ENCODE results near the gene ACTR2.
"Not testable (repeated sequence)": the region's sequence is repeated elsewhere in the genome, so short reads cannot be mapped to it uniquely, and the experiment has no call there.

The ACTR2 gene

GRCh38 chr2:65299246-65299645 is 71.6 kb downstream of the ACTR2 start:
- H3K36me3 Mint-ChIP-seq: no peaks in the 10 kb centered on the region
- ATAC-seq (ENCODE audit: low read depth): no peak
- no peak overlapping the region for H3K27ac Mint-ChIP-seq
- DNase-seq (ENCODE audit: low spot score in 2 of 2): no peak
- H3K4me1 Mint-ChIP-seq: peaks cover 22% of the 10 kb centered on the region
- no peak overlapping the region for H3K4me3 Mint-ChIP-seq
- H3K27me3 Mint-ChIP-seq: peaks cover 21% of the 10 kb centered on the region
- no peaks in the 10 kb centered on the region for H3K9me3 Mint-ChIP-seq

- ATAC-seq (ENCODE audit: low read depth) (no peak), DNase-seq (ENCODE audit: low spot score in 2 of 2) (no peak)
- Mint-ChIP-seq H3K27ac (no peak overlapping the region), H3K4me3 (peak overlapping the region; percentile 11), H3K36me3 (no peaks in the 10 kb centered on the region), H3K27me3 (peaks cover 17% of the 10 kb centered on the region), H3K9me3 (no peaks in the 10 kb centered on the region), H3K4me1 (peaks cover 22% of the 10 kb centered on the region)
Measured at GRCh38 chr2:65300134-65300760, 72.6 kb downstream of the ACTR2 start.

- Mint-ChIP-seq H3K27me3 (peaks cover 16% of the 10 kb centered on the region), H3K27ac (no peak overlapping the region), H3K9me3 (no peaks in the 10 kb centered on the region)
Measured at GRCh38 chr2:65300761-65301711, 73.4 kb downstream of the ACTR2 start.

GRCh38 chr2:65305934-65306333 is 78.3 kb downstream of the ACTR2 start:
- no peak for DNase-seq (ENCODE audit: low spot score in 2 of 2)
- Mint-ChIP-seq H3K9me3 (no peaks in the 10 kb centered on the region), H3K27me3 (peaks cover 16% of the 10 kb centered on the region), H3K36me3 (no peaks in the 10 kb centered on the region), H3K27ac (no peak overlapping the region), H3K4me3 (no peak overlapping the region), H3K4me1 (peaks cover 12% of the 10 kb centered on the region)
- ATAC-seq (ENCODE audit: low read depth): no peak

More at GRCh38 chr2:65300761-65301711, 73.4 kb downstream of the ACTR2 start:
- Mint-ChIP-seq H3K4me3 (peak overlapping the region; percentile 61), H3K4me1 (peaks cover 22% of the 10 kb centered on the region), H3K36me3 (no peaks in the 10 kb centered on the region)
- ATAC-seq (ENCODE audit: low read depth) (peak; percentile 73), DNase-seq (ENCODE audit: low spot score in 2 of 2) (no peak)

- ATAC-seq (ENCODE audit: low read depth) (no peak), DNase-seq (ENCODE audit: low spot score in 2 of 2) (no peak)
Measured at GRCh38 chr2:65309699-65310098, 82.1 kb downstream of the ACTR2 start.

GRCh38 chr2:65311049-65311448 is 83.4 kb downstream of the ACTR2 start:
- no peak for DNase-seq (ENCODE audit: low spot score in 2 of 2)
- H3K27ac Mint-ChIP-seq: no peak overlapping the region
- peaks cover 9% of the 10 kb centered on the region for H3K27me3 Mint-ChIP-seq
- no peaks in the 10 kb centered on the region for H3K9me3 Mint-ChIP-seq
- no peak overlapping the region for H3K4me3 Mint-ChIP-seq
- no peaks in the 10 kb centered on the region for H3K4me1 Mint-ChIP-seq
- no peak for ATAC-seq (ENCODE audit: low read depth)
- H3K36me3 Mint-ChIP-seq: peaks cover 4% of the 10 kb centered on the region

More at GRCh38 chr2:65309699-65310098, 82.1 kb downstream of the ACTR2 start:
- Mint-ChIP-seq H3K27me3 (peaks cover 10% of the 10 kb centered on the region), H3K36me3 (peaks cover 4% of the 10 kb centered on the region), H3K4me3 (no peak overlapping the region), H3K9me3 (no peaks in the 10 kb centered on the region), H3K4me1 (no peaks in the 10 kb centered on the region), H3K27ac (no peak overlapping the region)

GRCh38 chr2:65311596-65311995 is 84.0 kb downstream of the ACTR2 start:
- H3K4me1 Mint-ChIP-seq: no peaks in the 10 kb centered on the region
- no peak overlapping the region for H3K27ac Mint-ChIP-seq
- H3K4me3 Mint-ChIP-seq: no peak overlapping the region
- H3K9me3 Mint-ChIP-seq: no peaks in the 10 kb centered on the region
- peaks cover 4% of the 10 kb centered on the region for H3K36me3 Mint-ChIP-seq
- H3K27me3 Mint-ChIP-seq: peaks cover 12% of the 10 kb centered on the region
- DNase-seq (ENCODE audit: low spot score in 2 of 2) (no peak), ATAC-seq (ENCODE audit: low read depth) (no peak)

- Mint-ChIP-seq H3K9me3 (no peaks in the 10 kb centered on the region), H3K4me3 (no peak overlapping the region), H3K27ac (no peak overlapping the region), H3K4me1 (no peaks in the 10 kb centered on the region), H3K27me3 (peaks cover 19% of the 10 kb centered on the region), H3K36me3 (peaks cover 4% of the 10 kb centered on the region)
- no peak for ATAC-seq (ENCODE audit: low read depth)
- DNase-seq (ENCODE audit: low spot score in 2 of 2): no peak
Measured at GRCh38 chr2:65313126-65313953, 85.7 kb downstream of the ACTR2 start.

GRCh38 chr2:65313954-65314256 is 86.3 kb downstream of the ACTR2 start:
- Mint-ChIP-seq H3K4me3 (no peak overlapping the region), H3K36me3 (peaks cover 4% of the 10 kb centered on the region)
- ATAC-seq (ENCODE audit: low read depth): no peak

GRCh38 chr2:65314801-65315441 is 87.3 kb downstream of the ACTR2 start:
- H3K27me3 Mint-ChIP-seq: peaks cover 23% of the 10 kb centered on the region
- no peak overlapping the region for H3K4me3 Mint-ChIP-seq
- H3K4me1 Mint-ChIP-seq: no peaks in the 10 kb centered on the region
- H3K9me3 Mint-ChIP-seq: peaks cover 1% of the 10 kb centered on the region
- no peak for DNase-seq (ENCODE audit: low spot score in 2 of 2)
- H3K27ac Mint-ChIP-seq: no peak overlapping the region
- H3K36me3 Mint-ChIP-seq: peaks cover 4% of the 10 kb centered on the region
- ATAC-seq (ENCODE audit: low read depth): no peak

More at GRCh38 chr2:65313954-65314256, 86.3 kb downstream of the ACTR2 start:
- DNase-seq (ENCODE audit: low spot score in 2 of 2): no peak
- Mint-ChIP-seq H3K27ac (no peak overlapping the region), H3K27me3 (peaks cover 20% of the 10 kb centered on the region), H3K9me3 (no peaks in the 10 kb centered on the region), H3K4me1 (no peaks in the 10 kb centered on the region)

- Mint-ChIP-seq H3K4me3 (no peak overlapping the region), H3K36me3 (peaks cover 4% of the 10 kb centered on the region), H3K9me3 (peaks cover 1% of the 10 kb centered on the region), H3K27ac (no peak overlapping the region), H3K27me3 (peaks cover 18% of the 10 kb centered on the region), H3K4me1 (no peaks in the 10 kb centered on the region)
- ATAC-seq (ENCODE audit: low read depth): no peak
- DNase-seq (ENCODE audit: low spot score in 2 of 2): no peak
Measured at GRCh38 chr2:65316072-65316471, 88.4 kb downstream of the ACTR2 start.

- peaks cover 18% of the 10 kb centered on the region for H3K27me3 Mint-ChIP-seq
- not testable (repeated sequence) for H3K4me3 Mint-ChIP-seq; DNase-seq (ENCODE audit: low spot score in 2 of 2); H3K36me3 Mint-ChIP-seq; H3K27ac Mint-ChIP-seq; ATAC-seq (ENCODE audit: low read depth); H3K4me1 Mint-ChIP-seq; H3K9me3 Mint-ChIP-seq
Measured at GRCh38 chr2:65317351-65317750, 89.7 kb downstream of the ACTR2 start.

- Mint-ChIP-seq H3K27me3 (peaks cover 18% of the 10 kb centered on the region), H3K27ac (no peak overlapping the region), H3K36me3 (peaks cover 4% of the 10 kb centered on the region), H3K9me3 (peaks cover 1% of the 10 kb centered on the region), H3K4me1 (no peaks in the 10 kb centered on the region), H3K4me3 (no peak overlapping the region)
- ATAC-seq (ENCODE audit: low read depth) (no peak), DNase-seq (ENCODE audit: low spot score in 2 of 2) (no peak)
Measured at GRCh38 chr2:65317841-65318240, 90.2 kb downstream of the ACTR2 start.
